Measurements from ENCODE around the gene TMEM245.
"Not testable (repeated sequence)": the region's sequence is repeated elsewhere in the genome, so short reads cannot be mapped to it uniquely, and the experiment has no call there.

Gene TMEM245

DNA sequence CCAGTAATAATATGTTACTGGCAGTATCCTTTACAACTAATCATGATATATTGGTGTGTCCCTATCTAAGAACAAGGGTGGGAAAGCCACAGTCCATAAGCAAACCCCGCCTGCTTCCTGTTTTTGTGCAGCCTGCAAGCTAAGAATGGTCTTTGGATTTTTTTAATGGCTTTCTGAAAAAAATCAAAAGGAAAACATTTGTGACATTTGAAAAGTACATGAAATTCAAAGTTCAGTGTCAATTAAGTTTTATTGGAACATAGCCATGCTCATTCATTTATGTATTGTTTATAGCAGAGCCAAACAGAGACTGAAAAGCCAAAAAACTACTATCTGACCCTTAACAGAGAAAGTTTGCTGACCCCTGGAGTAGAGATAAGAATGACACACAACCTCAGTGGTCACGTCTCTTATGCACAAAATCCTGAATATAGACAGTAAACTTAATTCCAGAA lies 12.8 kb upstream of the TMEM245 start:
- no peak for DNase-seq (ENCODE audit: low read depth)

- no peak for DNase-seq (ENCODE audit: low read depth)
Measured at GRCh38 chr9:109129470-109130197, 9.9 kb upstream of the TMEM245 start.

- not testable (repeated sequence) for DNase-seq (ENCODE audit: low read depth)
Measured at GRCh38 chr9:109126671-109127070, 6.9 kb upstream of the TMEM245 start.

- no peak for DNase-seq (ENCODE audit: low read depth)
Measured at GRCh38 chr9:109124121-109124520, 4.4 kb upstream of the TMEM245 start.

- DNase-seq (ENCODE audit: low read depth) = no peak
Measured at GRCh38 chr9:109122726-109123621, 3.2 kb upstream of the TMEM245 start.

DNA sequence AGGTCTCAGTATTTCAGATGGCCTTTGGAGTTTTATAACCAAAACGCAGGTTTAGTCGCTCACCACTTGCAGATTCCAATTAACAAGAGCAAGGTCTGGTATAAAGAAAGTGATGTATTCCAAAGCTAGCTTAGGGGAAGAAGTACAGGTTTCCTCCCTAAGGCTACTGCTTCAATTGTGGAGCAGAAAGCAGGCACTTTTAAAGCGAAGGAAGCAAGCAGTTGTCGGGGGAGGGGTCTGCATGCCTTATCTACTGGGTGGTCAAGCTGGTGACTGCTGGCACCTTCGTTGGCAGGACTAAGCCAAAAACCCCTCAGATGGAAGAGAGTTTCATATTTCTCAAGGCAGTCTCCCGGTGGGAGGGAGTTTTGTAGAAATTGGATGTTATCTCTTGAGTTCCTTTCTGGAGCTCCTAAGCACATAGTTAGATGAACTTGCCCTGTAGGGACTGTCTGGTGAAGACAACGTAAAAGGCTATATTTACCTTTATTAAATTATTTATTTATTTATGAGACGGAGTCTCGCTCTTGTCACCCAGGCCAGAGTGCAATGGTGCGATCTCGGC lies 1.6 kb upstream of the TMEM245 start:
- DNase-seq (ENCODE audit: low read depth) = no peak

- no peak for DNase-seq (ENCODE audit: low read depth)
Measured at GRCh38 chr9:109120204-109120789, 550 bp upstream of the TMEM245 start.

- DNase-seq (ENCODE audit: low read depth) = no peak
Measured at GRCh38 chr9:109118808-109119438, 824 bp downstream of the TMEM245 start.

DNA sequence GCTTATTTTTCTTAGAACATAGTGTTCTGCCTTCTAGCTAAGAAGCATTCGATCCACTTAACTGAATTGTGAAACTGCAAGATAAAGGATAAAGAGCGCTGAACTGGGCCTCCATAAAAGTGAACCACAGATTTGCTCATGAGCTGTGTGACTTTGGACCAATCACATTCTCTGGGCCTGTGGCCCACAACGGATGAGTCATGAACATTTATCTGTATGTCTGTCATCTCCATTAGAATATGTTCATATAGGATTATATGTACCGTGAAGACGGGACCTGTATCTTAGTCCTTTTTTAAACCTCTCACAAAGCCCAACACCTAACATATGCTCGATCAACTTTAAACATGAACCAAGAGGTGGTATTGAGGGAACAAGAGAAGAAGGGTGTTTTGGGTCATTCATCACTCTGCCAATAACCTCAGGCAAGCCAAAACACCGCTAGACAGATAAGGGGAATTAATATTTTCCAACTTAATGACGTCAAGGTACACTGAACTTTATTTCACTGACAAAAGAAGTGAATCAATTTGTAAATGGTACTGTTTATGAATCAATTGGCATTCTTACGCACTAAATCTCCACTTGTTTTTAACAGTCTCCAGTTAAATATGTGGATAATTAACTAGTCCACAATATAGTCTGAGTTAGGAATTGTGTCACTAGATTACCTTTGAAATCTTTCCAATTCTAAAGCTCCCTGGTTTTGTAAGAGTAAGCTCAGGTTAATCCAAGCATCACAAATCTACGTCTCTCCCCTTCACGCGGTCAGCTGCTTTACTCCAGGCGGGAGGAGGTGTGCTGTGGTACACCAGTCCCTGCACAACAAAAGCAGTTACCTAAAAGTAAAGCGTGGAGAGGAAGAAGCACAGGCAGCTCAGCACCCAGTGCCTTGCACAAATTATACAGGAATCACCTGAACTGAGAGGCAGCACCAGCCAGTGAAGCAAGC lies 1.6 kb downstream of the TMEM245 start:
- peak; percentile 86 for DNase-seq (ENCODE audit: low read depth)

DNA sequence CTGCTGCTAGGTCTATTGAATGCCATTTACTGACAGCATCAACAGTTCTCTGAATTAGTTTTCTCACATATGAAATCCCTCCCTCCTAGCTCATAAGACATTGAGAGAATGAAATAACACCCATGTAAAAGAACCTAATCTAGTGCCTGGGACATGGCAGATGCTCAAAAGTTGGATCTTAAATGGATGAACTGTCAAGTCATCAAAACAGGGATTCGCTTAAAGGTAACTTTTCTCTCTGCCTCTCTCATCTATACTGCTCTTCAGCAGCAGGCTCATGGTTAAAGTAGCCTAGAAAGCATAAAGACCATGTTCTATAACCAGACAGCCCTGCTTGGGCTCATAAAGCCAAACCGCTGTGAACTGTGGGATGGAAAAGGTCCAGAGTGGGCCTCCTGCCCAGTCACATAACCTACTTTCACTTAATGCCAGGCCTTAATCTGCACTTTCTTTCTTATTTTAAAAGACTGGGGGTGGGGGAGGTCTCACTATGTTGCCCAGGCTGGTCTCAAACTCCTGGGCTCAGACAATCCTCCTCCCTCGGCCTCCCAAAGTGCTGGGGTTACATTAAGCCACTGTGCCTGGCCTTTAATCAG lies 3.7 kb downstream of the TMEM245 start:
- DNase-seq (ENCODE audit: low read depth) = no peak

DNA sequence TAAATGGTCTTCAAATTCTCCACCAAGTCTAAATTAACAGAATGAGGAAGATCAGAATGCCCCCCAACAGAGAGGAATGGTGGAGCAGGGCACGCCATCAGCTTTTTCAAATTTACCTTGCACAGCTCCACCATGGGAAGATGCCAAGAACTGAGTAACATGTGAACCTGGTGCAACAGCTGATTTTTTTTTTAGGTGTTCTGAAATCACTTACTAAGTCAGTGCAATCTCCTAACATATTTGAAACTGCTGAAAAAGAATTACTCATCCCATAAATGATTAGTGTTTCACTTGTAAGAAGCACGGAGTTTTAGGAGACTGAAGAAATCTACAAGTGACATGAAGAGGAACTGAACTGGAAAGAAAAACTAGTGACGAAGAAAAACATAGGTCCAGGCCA lies 5.1 kb downstream of the TMEM245 start:
- DNase-seq (ENCODE audit: low read depth) = no peak

DNA sequence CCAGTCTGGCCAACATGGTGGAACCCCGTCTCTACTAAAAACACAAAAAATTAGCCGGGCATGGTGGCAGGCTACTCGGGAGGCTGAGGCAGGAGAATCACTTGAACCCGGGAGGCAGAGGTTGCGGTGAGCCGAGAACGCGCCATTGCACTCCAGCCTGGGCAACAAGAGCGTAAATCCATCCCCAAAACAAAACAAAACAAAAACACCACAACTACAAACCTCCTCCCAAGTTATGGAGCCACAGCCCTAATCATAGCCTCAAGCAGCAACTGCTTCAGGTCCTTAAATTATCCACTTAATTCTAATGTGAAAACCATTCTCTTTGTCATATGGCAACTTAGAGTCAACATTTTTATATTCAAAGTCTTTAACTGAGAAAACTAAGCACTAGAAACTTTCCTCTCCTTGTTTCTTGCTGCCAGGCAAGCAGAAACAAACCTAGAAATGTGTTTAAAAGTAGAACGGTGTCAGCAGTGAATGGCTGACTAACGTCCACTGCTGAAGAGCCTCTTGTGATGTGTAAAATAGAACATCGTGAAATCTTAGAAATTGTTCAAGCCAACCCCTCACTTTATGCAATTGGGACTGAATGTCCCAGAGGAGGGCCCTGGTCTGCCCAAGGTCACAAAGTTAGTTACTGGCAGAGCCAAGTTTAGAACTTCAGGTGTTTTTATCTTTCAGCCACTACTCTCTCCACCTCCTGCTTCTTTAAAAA lies 5.7 kb downstream of the TMEM245 start:
- no peak for DNase-seq (ENCODE audit: low read depth)

DNA sequence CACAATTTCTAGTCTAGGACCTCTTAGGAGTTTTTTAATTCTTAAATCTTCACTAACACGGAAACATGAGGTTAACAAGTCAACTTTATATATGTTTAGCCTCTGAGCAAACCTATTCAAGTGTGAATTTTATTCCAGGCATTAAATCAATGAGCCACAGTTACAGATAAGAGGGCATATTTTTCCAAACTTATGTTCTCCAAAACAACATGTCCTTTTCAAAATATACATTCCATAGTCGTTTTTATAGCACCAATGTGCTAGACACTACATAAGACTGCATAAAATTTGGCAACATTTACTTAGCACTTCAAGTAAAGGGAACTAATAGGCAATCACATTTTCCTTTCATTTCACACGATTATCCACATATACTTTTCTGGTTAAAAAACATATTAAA lies 6.5 kb downstream of the TMEM245 start:
- DNase-seq (ENCODE audit: low read depth) = no peak

DNA sequence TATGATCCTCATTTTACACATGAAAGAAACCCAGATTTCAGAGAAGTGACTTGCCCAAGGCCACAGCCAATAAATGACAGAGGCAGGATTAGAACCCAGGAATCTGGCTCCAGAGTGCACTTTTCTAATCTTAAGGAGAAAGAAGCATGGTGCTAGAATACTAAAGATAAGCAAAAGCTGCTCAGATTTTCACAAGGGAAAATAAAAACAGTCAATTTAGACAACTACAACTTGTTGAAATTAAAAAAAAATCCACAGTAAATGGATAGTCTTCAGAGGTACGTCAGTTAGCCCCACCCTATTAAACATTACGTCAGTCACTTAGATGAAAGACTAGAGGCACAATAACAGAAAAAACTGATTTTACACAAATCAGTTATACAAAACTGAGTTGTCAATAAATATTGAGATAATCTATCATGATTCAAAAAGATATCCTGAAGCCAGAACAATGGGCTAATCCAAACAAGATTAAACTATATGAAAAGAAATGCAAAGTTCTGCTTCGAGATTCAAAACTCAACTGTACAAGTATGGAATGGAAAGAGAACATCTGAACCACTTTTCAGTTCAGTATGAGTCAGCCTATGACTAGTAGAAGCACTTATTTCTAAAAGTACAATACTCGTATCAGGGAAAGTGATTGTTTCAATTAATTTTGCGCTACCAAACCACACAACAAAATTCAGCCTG lies 9.3 kb downstream of the TMEM245 start:
- no peak for DNase-seq (ENCODE audit: low read depth)

GRCh38 chr9:109109967-109110328 lies 9.8 kb downstream of the TMEM245 start:
- DNase-seq (ENCODE audit: low read depth) = no peak

- no peak for DNase-seq (ENCODE audit: low read depth)
Measured at GRCh38 chr9:109108318-109108717, 11.4 kb downstream of the TMEM245 start.

DNA sequence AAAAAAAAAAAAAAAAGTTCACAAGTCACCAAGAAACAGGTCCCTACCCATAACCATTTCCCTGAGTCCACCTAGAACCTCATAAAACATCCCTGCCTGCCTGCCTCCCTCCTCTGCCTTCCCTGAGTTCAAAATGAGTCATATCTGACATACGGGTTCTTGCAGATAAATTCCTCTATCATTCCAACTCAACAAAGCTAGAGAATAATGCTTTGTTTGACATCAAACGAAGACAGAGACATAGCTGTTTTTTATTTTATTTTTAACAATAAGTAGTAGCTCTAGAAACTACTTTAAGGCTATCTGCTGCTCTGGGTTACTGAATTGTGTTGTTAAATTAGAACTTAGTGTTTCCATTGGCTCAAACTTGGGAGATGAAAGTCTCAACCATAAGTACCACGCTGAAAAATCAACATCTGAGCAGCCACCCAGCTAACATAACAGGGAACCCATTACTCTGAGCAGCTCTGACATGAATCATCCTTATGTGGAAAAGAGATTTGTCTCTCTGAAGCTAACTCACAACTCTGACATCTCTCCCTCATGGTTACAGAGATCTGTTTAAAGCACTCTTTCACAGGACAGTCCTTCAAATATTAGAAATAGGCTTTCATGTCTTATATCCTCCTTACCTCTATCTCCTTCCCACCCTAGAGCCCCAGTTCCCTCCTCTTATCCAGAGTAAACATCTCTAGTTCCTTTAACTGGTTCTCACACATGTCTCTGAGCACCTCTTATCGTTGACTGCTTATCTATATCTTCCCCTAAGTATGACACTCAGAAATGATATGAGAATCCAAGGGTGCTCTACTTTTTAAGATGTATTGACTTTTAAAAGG lies 12.1 kb downstream of the TMEM245 start:
- DNase-seq (ENCODE audit: low read depth) = no peak

GRCh38 chr9:109101810-109102209 lies 17.9 kb downstream of the TMEM245 start:
- no peak for DNase-seq (ENCODE audit: low read depth)
